GM23338 (cell line): ENCODE results near the gene ZNF484.

Source experiments
- CREB1 ChIP-seq: fragments of 250-450 bp; sonication (Bioruptor Pico); IDR thresholded peaks from 2 replicates; pipeline ENCODE4 v1.5.0; 2020; ENCODE audit warnings: low read depth, mild to moderate bottlenecking, moderate library complexity
- CTCF ChIP-seq, 2 experiments: fragments of 200-600 bp in 1 of 2; sonication (generic) in 1 of 2; conservative IDR thresholded peaks; 2 replicates each; pipeline versions ENCODE4 v1.5.1 to v1.6.1; 2016 to 2017; ENCODE audit warnings: antibody characterized with exemption in 2 of 2, low read depth in 2 of 2, mild to moderate bottlenecking in 2 of 2, moderate library complexity in 1 of 2
- EZH2 ChIP-seq: fragments of 200-600 bp; sonication (generic); IDR thresholded peaks from one replicate; pipeline ENCODE4 v1.8.0; 2017; ENCODE audit warnings: antibody characterized with exemption, mild to moderate bottlenecking, low read depth; ENCODE audit not compliant: unreplicated experiment
- EZH2phosphoT487 ChIP-seq: fragments of 200-600 bp; sonication (generic); IDR thresholded peaks from one replicate; pipeline ENCODE4 v1.8.1; 2018; ENCODE audit warnings: antibody characterized with exemption; ENCODE audit not compliant: unreplicated experiment
- JUNB ChIP-seq: IDR thresholded peaks from one replicate; pipeline ENCODE4 v1.6.1; 2016; ENCODE audit warnings: antibody characterized with exemption; ENCODE audit not compliant: unreplicated experiment
- NANOG ChIP-seq: IDR thresholded peaks from 2 replicates; pipeline ENCODE4 v1.6.1; 2016; ENCODE audit warnings: antibody characterized with exemption, borderline replicate concordance
- POLR2AphosphoS5 ChIP-seq: IDR thresholded peaks from 2 replicates; pipeline ENCODE4 v1.6.1; 2016; ENCODE audit warnings: antibody characterized with exemption, low read depth
- ZNF114 ChIP-seq: fragments of 250-450 bp; sonication (Bioruptor Pico); IDR thresholded peaks from 2 replicates; pipeline ENCODE4 v1.5.0; 2020; ENCODE audit warnings: mild to moderate bottlenecking, moderate library complexity
- ZNF331 ChIP-seq: fragments of 250-450 bp; sonication (Bioruptor Pico); IDR thresholded peaks from 2 replicates; pipeline ENCODE4 v1.5.0; 2020; ENCODE audit warnings: low read depth, mild to moderate bottlenecking, moderate library complexity
- TF ChIP-seq, protein P1 (sequence below): IDR thresholded peaks from 2 replicates; pipeline ENCODE4 v1.6.1; 2016; ENCODE audit warnings: antibody characterized with exemption
- TF ChIP-seq, protein P2 (sequence below): IDR thresholded peaks from one replicate; pipeline ENCODE4 v1.6.1; 2018; ENCODE audit warnings: antibody characterized with exemption; ENCODE audit not compliant: unreplicated experiment

DNA sequence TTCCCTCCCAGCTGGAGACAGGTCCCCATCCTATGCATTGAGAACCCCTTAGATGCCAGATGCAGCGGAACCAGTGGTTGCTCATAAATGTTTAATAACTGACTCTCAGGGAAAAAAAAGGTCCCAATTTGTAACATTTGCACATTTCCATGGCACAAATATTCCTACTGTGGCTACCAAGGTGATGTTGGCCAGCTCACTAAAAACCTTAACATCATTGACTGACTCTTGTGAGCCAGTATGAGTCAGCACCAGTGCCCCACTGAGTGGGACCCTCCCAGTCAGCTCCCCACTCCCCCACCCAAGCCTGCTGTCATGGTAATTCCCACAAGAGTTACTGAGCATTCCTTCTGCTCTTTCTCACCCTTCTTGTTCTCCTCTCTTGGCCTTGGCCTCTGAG lies 42.6 kb upstream of the ZNF484 start:
- no peak for TF ChIP-seq CTCF (conservative IDR thresholded peaks at IDR 0.05; ENCODE audit: low read depth in 2 of 2)
- TF ChIP-seq EZH2phosphoT487, result no peak
- no peak for TF ChIP-seq EZH2
- no peak for TF ChIP-seq NANOG
- TF ChIP-seq, protein P1, sequence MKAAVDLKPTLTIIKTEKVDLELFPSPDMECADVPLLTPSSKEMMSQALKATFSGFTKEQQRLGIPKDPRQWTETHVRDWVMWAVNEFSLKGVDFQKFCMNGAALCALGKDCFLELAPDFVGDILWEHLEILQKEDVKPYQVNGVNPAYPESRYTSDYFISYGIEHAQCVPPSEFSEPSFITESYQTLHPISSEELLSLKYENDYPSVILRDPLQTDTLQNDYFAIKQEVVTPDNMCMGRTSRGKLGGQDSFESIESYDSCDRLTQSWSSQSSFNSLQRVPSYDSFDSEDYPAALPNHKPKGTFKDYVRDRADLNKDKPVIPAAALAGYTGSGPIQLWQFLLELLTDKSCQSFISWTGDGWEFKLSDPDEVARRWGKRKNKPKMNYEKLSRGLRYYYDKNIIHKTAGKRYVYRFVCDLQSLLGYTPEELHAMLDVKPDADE, result no peak
- no peak for TF ChIP-seq CREB1
- TF ChIP-seq JUNB, result no peak
- no peak for TF ChIP-seq POLR2AphosphoS5
- no peak for TF ChIP-seq ZNF114 (CRISPR knock-in tag)
- TF ChIP-seq, protein P2, sequence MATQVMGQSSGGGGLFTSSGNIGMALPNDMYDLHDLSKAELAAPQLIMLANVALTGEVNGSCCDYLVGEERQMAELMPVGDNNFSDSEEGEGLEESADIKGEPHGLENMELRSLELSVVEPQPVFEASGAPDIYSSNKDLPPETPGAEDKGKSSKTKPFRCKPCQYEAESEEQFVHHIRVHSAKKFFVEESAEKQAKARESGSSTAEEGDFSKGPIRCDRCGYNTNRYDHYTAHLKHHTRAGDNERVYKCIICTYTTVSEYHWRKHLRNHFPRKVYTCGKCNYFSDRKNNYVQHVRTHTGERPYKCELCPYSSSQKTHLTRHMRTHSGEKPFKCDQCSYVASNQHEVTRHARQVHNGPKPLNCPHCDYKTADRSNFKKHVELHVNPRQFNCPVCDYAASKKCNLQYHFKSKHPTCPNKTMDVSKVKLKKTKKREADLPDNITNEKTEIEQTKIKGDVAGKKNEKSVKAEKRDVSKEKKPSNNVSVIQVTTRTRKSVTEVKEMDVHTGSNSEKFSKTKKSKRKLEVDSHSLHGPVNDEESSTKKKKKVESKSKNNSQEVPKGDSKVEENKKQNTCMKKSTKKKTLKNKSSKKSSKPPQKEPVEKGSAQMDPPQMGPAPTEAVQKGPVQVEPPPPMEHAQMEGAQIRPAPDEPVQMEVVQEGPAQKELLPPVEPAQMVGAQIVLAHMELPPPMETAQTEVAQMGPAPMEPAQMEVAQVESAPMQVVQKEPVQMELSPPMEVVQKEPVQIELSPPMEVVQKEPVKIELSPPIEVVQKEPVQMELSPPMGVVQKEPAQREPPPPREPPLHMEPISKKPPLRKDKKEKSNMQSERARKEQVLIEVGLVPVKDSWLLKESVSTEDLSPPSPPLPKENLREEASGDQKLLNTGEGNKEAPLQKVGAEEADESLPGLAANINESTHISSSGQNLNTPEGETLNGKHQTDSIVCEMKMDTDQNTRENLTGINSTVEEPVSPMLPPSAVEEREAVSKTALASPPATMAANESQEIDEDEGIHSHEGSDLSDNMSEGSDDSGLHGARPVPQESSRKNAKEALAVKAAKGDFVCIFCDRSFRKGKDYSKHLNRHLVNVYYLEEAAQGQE, result no peak
- no peak for TF ChIP-seq ZNF331
